B cell (primary cell): Measurements from ENCODE around the gene RBBP8NL.

ENCODE experiments used
- EZH2 ChIP-seq: IDR thresholded peaks from 2 replicates; pipeline ENCODE4 v1.6.1; 2012; ENCODE audit warnings: borderline replicate concordance, low read depth, mild to moderate bottlenecking, moderate library complexity, low read length; ENCODE audit not compliant: insufficient read depth, poor library complexity, severe bottlenecking
- TF ChIP-seq, protein P1 (sequence below): fragments of 200-600 bp; IDR thresholded peaks from one replicate; pipeline ENCODE4 v1.8.0; 2022; ENCODE audit warnings: antibody characterized with exemption, mild to moderate bottlenecking

DNA sequence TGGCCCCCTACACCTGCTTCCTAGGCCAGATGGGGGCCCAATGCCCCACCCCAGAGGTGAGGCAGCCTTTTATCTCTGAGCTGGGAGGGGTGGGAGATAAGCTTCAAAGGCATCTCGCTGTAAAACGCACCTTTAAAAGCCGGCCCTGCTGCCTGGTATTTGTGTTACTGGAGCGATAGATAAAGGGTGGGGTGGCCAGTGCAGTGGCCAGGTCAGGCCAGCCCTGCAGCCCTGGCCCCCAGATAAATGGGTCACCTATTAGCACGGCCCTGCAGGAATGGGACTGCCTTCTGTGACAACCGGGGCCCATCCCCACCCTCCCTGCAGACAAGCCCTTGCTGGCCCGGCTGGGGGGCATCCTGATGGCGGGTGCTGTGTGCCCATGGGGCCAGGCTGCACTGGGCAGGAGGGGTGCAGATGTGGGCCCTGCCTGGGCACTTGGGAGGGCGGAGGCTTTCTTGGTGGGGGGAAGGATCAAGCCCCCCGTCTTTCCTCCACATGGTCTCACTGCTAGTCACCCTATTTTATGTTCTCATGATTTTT is 3.0 kb upstream of the RBBP8NL start:
- TF ChIP-seq, protein P1, sequence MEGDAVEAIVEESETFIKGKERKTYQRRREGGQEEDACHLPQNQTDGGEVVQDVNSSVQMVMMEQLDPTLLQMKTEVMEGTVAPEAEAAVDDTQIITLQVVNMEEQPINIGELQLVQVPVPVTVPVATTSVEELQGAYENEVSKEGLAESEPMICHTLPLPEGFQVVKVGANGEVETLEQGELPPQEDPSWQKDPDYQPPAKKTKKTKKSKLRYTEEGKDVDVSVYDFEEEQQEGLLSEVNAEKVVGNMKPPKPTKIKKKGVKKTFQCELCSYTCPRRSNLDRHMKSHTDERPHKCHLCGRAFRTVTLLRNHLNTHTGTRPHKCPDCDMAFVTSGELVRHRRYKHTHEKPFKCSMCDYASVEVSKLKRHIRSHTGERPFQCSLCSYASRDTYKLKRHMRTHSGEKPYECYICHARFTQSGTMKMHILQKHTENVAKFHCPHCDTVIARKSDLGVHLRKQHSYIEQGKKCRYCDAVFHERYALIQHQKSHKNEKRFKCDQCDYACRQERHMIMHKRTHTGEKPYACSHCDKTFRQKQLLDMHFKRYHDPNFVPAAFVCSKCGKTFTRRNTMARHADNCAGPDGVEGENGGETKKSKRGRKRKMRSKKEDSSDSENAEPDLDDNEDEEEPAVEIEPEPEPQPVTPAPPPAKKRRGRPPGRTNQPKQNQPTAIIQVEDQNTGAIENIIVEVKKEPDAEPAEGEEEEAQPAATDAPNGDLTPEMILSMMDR: no peak
- no peak for TF ChIP-seq EZH2
